ENCODE data around the gene KRTAP5-4.
A peak's percentile ranks its signal among the peaks of the same experiment; 100 is the strongest.

KRTAP5-4 gene

GRCh38 chr11:1574933-1575242 lies 47.0 kb downstream of the KRTAP5-4 start:
- Histone ChIP-seq H3K27ac (replicated peaks; ENCODE audit: low read length) (no peak overlapping the region), H2AFZ (ENCODE audit: low read length) (no peak overlapping the region), H3K4me2 (ENCODE audit: insufficient read depth, low read length, poor library complexity, severe bottlenecking) (no peak overlapping the region), H2AK5ac (ENCODE audit: low read depth, low read length) (no peak overlapping the region), H2BK12ac (ENCODE audit: low read length) (no peak overlapping the region), H4K8ac (ENCODE audit: low read depth, low read length) (no peak overlapping the region), H3K18ac (ENCODE audit: low read length) (no peak overlapping the region), H3K36me3 (replicated peaks in 1 of 2; ENCODE audit: control insufficient read depth in 2 of 2, insufficient read depth in 2 of 2, low read length in 2 of 2) (no peaks in the 10 kb centered on the region), H3K27me3 (ENCODE audit: control insufficient read depth in 3 of 3, insufficient read depth in 3 of 3, low read depth in 1 of 3, low read length in 3 of 3) (peaks cover 20 to 35% (median 32%) of the 10 kb centered on the region in 3 experiments), H3K4me1 (ENCODE audit: control insufficient read depth in 2 of 2, insufficient read depth in 1 of 2, low read depth in 1 of 2, low read length in 2 of 2) (peaks cover 7 to 9% of the 10 kb centered on the region in 2 donors), H3K9me3 (replicated peaks in 1 of 2; ENCODE audit: control insufficient read depth in 2 of 2, insufficient read depth in 1 of 2, low read depth in 1 of 2, low read length in 2 of 2) (peaks cover 4 to 9% of the 10 kb centered on the region in 2 donors), H2BK5ac (ENCODE audit: low read length) (no peak overlapping the region), H3K4ac (ENCODE audit: low read length) (no peak overlapping the region), H4K91ac (ENCODE audit: low read depth, low read length, poor library complexity) (no peak overlapping the region), H3K4me3 (ENCODE audit: low read length in 2 of 2) (no peak overlapping the region), H3K79me1 (ENCODE audit: low read depth, low read length) (peaks cover 2% of the 10 kb centered on the region), H3K14ac (ENCODE audit: low read length) (no peak overlapping the region), H2BK15ac (ENCODE audit: low read length) (no peak overlapping the region), H2BK120ac (ENCODE audit: low read depth, low read length) (no peak overlapping the region), H3K23ac (ENCODE audit: low read depth, low read length, poor library complexity) (no peak overlapping the region), H3K9ac (ENCODE audit: low read depth, low read length, poor library complexity) (no peak overlapping the region)
- no CpG with 5 or more reads among the region's 7 CpGs for WGBS, 2 donors (ENCODE audit: extremely low coverage in 2 of 2, insufficient read length in 2 of 2, insufficient replicate concordance in 1 of 2)
- no peak for DNase-seq (ENCODE audit: low spot score)

GRCh38 chr11:1574238-1574932 lies 47.6 kb downstream of the KRTAP5-4 start:
- H3K27me3 ChIP-seq (ENCODE audit: control insufficient read depth in 3 of 3, insufficient read depth in 3 of 3, low read depth in 1 of 3, low read length in 3 of 3): peaks cover 20 to 40% (median 36%) of the 10 kb centered on the region in 3 experiments
- H3K4me2 ChIP-seq (ENCODE audit: insufficient read depth, low read length, poor library complexity, severe bottlenecking): peak overlapping the region; percentile 77
- H2BK120ac ChIP-seq (ENCODE audit: low read depth, low read length): no peak overlapping the region
- H3K14ac ChIP-seq (ENCODE audit: low read length): no peak overlapping the region
- no peak overlapping the region for H3K9ac ChIP-seq (ENCODE audit: low read depth, low read length, poor library complexity)
- H3K18ac ChIP-seq (ENCODE audit: low read length): peak overlapping the region; percentile 64
- H3K4me3 ChIP-seq (ENCODE audit: low read length in 2 of 2): peak overlapping the region in 1 of 2 donors; percentile 61
- peaks cover 9 to 10% of the 10 kb centered on the region in 2 donors for H3K4me1 ChIP-seq (ENCODE audit: control insufficient read depth in 2 of 2, insufficient read depth in 1 of 2, low read depth in 1 of 2, low read length in 2 of 2)
- peak overlapping the region; percentile 63 for H2AK5ac ChIP-seq (ENCODE audit: low read depth, low read length)
- H2BK5ac ChIP-seq (ENCODE audit: low read length): no peak overlapping the region
- H2BK12ac ChIP-seq (ENCODE audit: low read length): no peak overlapping the region
- no peak overlapping the region for H3K4ac ChIP-seq (ENCODE audit: low read length)
- H3K79me1 ChIP-seq (ENCODE audit: low read depth, low read length): peaks cover 2% of the 10 kb centered on the region
- no peak for DNase-seq (ENCODE audit: low spot score)
- no CpG with 5 or more reads among the region's 64 CpGs for WGBS, 2 donors (ENCODE audit: extremely low coverage in 2 of 2, insufficient read length in 2 of 2, insufficient replicate concordance in 1 of 2)
- H3K9me3 ChIP-seq (replicated peaks in 1 of 2; ENCODE audit: control insufficient read depth in 2 of 2, insufficient read depth in 1 of 2, low read depth in 1 of 2, low read length in 2 of 2): peaks cover 4 to 9% of the 10 kb centered on the region in 2 donors
- H3K23ac ChIP-seq (ENCODE audit: low read depth, low read length, poor library complexity): peak overlapping the region; percentile 73
- no peak overlapping the region for H4K8ac ChIP-seq (ENCODE audit: low read depth, low read length)
- no peaks in the 10 kb centered on the region for H3K36me3 ChIP-seq (replicated peaks in 1 of 2; ENCODE audit: control insufficient read depth in 2 of 2, insufficient read depth in 2 of 2, low read length in 2 of 2)
- no peak overlapping the region for H4K91ac ChIP-seq (ENCODE audit: low read depth, low read length, poor library complexity)
- peak overlapping the region; percentile 42 for H2AFZ ChIP-seq (ENCODE audit: low read length)
- peak overlapping the region; percentile 81 for H2BK15ac ChIP-seq (ENCODE audit: low read length)
- no peak overlapping the region for H3K27ac ChIP-seq (replicated peaks; ENCODE audit: low read length)

GRCh38 chr11:1573903-1574237 lies 48.1 kb downstream of the KRTAP5-4 start:
- Histone ChIP-seq H3K14ac (ENCODE audit: low read length) (peak overlapping the region; percentile 2), H3K4me2 (ENCODE audit: insufficient read depth, low read length, poor library complexity, severe bottlenecking) (no peak overlapping the region), H3K4me3 (ENCODE audit: low read length in 2 of 2) (peak overlapping the region in 1 of 2 donors; percentile 61), H2BK5ac (ENCODE audit: low read length) (no peak overlapping the region), H3K36me3 (replicated peaks in 1 of 2; ENCODE audit: control insufficient read depth in 2 of 2, insufficient read depth in 2 of 2, low read length in 2 of 2) (no peaks in the 10 kb centered on the region), H4K8ac (ENCODE audit: low read depth, low read length) (no peak overlapping the region), H2BK120ac (ENCODE audit: low read depth, low read length) (no peak overlapping the region), H3K9me3 (replicated peaks in 1 of 2; ENCODE audit: control insufficient read depth in 2 of 2, insufficient read depth in 1 of 2, low read depth in 1 of 2, low read length in 2 of 2) (peaks cover 4 to 9% of the 10 kb centered on the region in 2 donors), H3K27me3 (ENCODE audit: control insufficient read depth in 3 of 3, insufficient read depth in 3 of 3, low read depth in 1 of 3, low read length in 3 of 3) (peaks cover 20 to 45% (median 37%) of the 10 kb centered on the region in 3 experiments), H3K27ac (replicated peaks; ENCODE audit: low read length) (no peak overlapping the region), H3K9ac (ENCODE audit: low read depth, low read length, poor library complexity) (no peak overlapping the region), H3K79me1 (ENCODE audit: low read depth, low read length) (peaks cover 2% of the 10 kb centered on the region), H4K91ac (ENCODE audit: low read depth, low read length, poor library complexity) (no peak overlapping the region), H2AFZ (ENCODE audit: low read length) (no peak overlapping the region), H2BK12ac (ENCODE audit: low read length) (no peak overlapping the region), H3K4me1 (ENCODE audit: control insufficient read depth in 2 of 2, insufficient read depth in 1 of 2, low read depth in 1 of 2, low read length in 2 of 2) (peaks cover 9 to 10% of the 10 kb centered on the region in 2 donors), H3K23ac (ENCODE audit: low read depth, low read length, poor library complexity) (no peak overlapping the region), H2AK5ac (ENCODE audit: low read depth, low read length) (peak overlapping the region; percentile 97), H2BK15ac (ENCODE audit: low read length) (peak overlapping the region; percentile 9), H3K4ac (ENCODE audit: low read length) (no peak overlapping the region), H3K18ac (ENCODE audit: low read length) (peak overlapping the region; percentile 35)
- DNase-seq (ENCODE audit: low spot score): no peak
- WGBS, 2 donors (ENCODE audit: extremely low coverage in 2 of 2, insufficient read length in 2 of 2, insufficient replicate concordance in 1 of 2): no CpG with 5 or more reads among the region's 7 CpGs

- no peak for DNase-seq (ENCODE audit: low spot score)
- no peak overlapping the region for H3K23ac ChIP-seq (ENCODE audit: low read depth, low read length, poor library complexity)
Measured at GRCh38 chr11:1573077-1573902, 48.6 kb downstream of the KRTAP5-4 start.

More at GRCh38 chr11:1573077-1573902, 48.6 kb downstream of the KRTAP5-4 start:
- H3K9me3 ChIP-seq (replicated peaks in 1 of 2; ENCODE audit: control insufficient read depth in 2 of 2, insufficient read depth in 1 of 2, low read depth in 1 of 2, low read length in 2 of 2): peaks cover under 1 to 4% of the 10 kb centered on the region in 2 donors
- H3K18ac ChIP-seq (ENCODE audit: low read length): peak overlapping the region; percentile 38
- no peak overlapping the region for H4K91ac ChIP-seq (ENCODE audit: low read depth, low read length, poor library complexity)
- H3K79me1 ChIP-seq (ENCODE audit: low read depth, low read length): peaks cover 2% of the 10 kb centered on the region
- no peak overlapping the region for H4K8ac ChIP-seq (ENCODE audit: low read depth, low read length)
- H2BK120ac ChIP-seq (ENCODE audit: low read depth, low read length): no peak overlapping the region
- peak overlapping the region in 1 of 2 donors; percentile 79 for H3K4me3 ChIP-seq (ENCODE audit: low read length in 2 of 2)
- H3K4me1 ChIP-seq (ENCODE audit: control insufficient read depth in 2 of 2, insufficient read depth in 1 of 2, low read depth in 1 of 2, low read length in 2 of 2): peaks cover 11 to 14% of the 10 kb centered on the region in 2 donors
- H3K14ac ChIP-seq (ENCODE audit: low read length): peak overlapping the region; percentile 2
- H3K4me2 ChIP-seq (ENCODE audit: insufficient read depth, low read length, poor library complexity, severe bottlenecking): peak overlapping the region; percentile 77
- peak overlapping the region; percentile 60 for H3K9ac ChIP-seq (ENCODE audit: low read depth, low read length, poor library complexity)
- H2AK5ac ChIP-seq (ENCODE audit: low read depth, low read length): peak overlapping the region; percentile 97
- peaks cover 20 to 51% (median 37%) of the 10 kb centered on the region in 3 experiments for H3K27me3 ChIP-seq (ENCODE audit: control insufficient read depth in 3 of 3, insufficient read depth in 3 of 3, low read depth in 1 of 3, low read length in 3 of 3)
- H3K36me3 ChIP-seq (replicated peaks in 1 of 2; ENCODE audit: control insufficient read depth in 2 of 2, insufficient read depth in 2 of 2, low read length in 2 of 2): no peaks in the 10 kb centered on the region
- H3K27ac ChIP-seq (replicated peaks; ENCODE audit: low read length): no peak overlapping the region
- no peak overlapping the region for H2BK5ac ChIP-seq (ENCODE audit: low read length)
- WGBS, 2 donors (ENCODE audit: extremely low coverage in 2 of 2, insufficient read length in 2 of 2, insufficient replicate concordance in 1 of 2): no CpG with 5 or more reads among the region's 37 CpGs
- H3K4ac ChIP-seq (ENCODE audit: low read length): no peak overlapping the region
- H2AFZ ChIP-seq (ENCODE audit: low read length): no peak overlapping the region
- H2BK15ac ChIP-seq (ENCODE audit: low read length): peak overlapping the region; percentile 9
- H2BK12ac ChIP-seq (ENCODE audit: low read length): no peak overlapping the region

Data from neuronal stem cell (in vitro differentiated cells).